HG03439 (cell line): ENCODE results near the gene PKLR.
"Not testable (repeated sequence)": the region's sequence is repeated elsewhere in the genome, so short reads cannot be mapped to it uniquely, and the experiment has no call there.

ENCODE experiments used
- ATAC-seq: cut with Tn5 transposase; IDR thresholded peaks from one replicate; pipeline ENCODE4 v1.9.1; 2021; ENCODE audit warnings: mild to moderate bottlenecking, moderate library complexity; ENCODE audit not compliant: unreplicated experiment

PKLR gene

DNA sequence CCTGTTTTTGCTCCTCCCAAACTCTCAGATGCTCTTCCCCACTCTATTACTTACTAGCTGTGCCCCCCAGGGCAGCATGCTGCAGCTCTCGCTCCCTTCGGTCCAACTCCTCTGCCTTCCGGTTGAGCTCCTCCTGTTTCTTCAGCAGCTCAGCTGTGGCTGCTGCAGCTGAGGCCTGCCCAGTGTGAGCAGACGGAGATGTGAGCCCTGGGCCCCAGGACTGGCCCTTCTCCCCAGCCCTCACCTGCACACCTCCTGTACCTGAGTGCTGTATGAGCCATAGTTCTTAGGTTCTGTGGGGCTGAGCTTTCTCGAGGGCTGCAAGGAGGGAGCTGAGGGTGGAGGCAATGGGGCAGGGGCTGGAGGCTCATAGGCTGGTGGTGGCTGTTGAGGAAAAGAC lies 41.0 kb downstream of the PKLR start:
- ATAC-seq: no peak

DNA sequence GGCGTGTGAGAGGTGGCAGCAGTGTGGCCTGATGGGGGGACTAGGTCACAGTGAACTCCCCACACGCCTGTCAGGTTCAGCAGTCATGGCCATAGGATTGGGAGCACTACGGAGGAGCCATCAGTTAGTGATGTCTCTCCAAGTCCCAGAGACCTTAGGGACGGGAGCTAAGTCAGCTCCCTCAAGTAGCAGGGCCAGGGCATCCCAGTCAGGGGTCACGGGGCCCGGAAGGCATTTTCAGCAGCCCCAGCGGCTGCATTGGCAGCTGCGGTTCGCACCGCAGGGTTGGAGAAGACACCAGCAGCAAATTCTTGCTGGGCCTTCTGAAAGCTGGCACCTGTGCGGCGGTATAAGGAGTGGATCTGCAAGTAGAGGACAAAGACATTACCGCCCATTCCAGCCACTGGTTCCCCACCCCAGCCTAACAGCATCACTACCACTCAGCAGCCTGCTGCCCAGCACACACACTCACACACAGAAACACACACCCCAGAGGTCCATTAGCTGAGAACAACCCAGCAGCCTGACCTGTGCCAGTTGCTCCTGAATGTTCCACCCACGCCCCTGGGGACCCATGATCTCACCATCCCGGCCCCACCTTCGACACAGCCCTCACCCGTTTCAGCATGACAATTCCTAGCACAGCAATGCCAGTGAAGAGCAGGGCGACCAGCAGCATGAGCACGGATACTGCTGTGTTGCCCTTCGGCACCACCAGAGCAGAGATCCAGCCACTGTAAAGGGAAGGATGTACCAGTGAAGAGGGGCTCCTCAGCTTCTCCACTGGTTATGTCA lies 45.0 kb downstream of the PKLR start:
- ATAC-seq: no peak

DNA sequence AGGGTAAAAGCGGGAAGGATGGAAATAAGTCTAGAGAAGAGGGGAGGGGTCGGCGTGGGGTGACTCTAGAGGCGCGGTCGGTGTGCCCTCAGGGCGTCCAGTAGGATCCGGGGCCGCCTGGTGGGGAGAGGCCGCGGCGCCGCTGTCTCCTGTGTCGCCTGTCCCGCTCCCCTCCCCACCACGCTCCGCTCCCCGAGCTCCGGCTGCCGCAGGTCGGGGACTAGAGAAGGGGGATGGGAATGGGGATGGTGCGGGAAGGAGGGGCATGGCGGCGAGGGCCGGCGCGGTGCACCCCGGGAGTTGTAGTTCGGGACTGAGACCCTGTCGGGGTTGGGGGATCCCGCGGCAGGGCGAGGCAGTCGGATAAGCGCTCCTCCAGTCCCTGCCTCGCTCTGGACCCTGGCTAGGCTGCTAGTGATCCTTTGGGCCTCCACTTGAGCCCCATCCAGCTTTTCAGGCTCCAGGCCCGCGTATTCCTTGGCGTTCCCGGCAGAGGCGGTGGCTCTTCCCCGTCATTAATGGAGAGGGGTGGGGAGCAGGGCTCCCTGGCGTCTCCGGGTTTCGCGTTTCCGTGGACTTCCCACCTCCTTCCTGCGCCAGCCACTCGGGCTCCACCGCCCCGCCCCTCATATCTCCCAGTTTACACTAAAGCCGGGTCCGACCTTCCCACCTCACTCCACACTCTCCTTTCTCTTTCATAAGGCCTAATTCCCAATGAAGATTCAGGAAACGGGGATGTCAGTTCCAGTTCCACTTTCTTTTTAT lies 45.8 kb downstream of the PKLR start, which contains the start of gene ENTREP3:
ENTREP3 (minus strand) TSS at position 241 of the 765 bp plus-strand sequence. CDS start 606 bp downstream, outside the sequence.
- no peak for ATAC-seq

- ATAC-seq: no peak
Measured at GRCh38 chr1:155254714-155255242, 46.5 kb downstream of the PKLR start.

DNA sequence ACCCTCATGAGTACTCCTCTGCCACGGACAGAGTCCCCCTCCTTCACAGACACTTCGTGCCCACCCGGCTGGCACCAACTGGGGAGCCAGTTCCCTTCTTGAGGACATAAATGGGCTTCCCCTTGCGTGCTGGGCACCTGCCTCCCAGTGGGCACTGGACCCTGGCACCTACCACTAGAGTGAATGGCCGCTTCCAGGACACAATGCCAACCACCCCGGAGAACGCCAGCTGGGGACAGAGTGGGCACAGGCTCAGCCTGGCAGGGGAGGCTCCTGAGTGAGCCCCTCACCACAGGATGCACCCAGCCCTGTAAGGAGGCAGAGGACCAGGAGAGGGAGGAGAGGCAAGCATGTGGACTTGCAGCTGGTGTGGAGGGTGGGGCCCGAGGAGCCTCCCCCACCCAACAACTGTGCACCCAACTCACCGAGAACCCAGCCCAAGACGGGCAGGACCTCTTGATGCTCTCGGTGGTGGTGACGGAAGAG lies 47.0 kb downstream of the PKLR start:
- ATAC-seq: no peak

DNA sequence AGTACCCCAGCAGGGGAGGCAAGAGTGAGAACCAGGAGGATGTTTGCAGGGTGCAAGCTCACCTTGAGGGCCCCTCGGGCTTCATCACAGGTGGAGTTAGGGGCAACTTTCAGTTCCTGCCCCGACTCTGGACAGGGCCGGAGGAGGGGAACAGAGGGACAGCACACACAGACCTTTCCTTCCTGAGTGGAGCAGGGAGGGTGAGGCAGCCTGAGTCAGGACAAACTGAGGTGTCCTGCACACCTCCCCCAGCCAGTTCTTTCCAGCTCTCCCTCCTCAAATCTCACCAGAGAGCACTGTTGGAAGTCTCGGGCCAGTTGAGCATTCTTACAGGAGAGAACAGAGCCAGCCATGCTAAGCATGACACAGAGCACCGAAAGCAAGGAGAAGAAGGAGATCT lies 47.4 kb downstream of the PKLR start:
- ATAC-seq: no peak

DNA sequence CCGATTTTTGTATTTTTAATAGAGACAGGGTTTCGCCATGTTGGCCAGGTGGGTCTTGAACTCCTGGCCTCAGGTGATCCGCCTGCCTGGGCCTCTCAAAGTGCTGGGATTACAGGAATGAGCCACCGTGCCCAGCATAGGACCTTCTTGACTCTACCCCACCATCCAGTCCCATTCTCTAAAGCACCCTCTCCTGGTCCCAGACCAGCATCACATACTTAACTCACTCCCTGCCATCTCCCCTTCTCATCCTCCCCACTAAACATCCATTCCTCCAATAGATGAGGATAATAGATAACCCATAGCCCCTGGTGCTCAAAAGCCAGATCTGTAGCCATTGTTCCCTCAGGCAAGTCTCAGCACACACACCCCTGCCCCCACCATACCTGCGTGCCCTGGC lies 48.0 kb downstream of the PKLR start:
- no peak for ATAC-seq

DNA sequence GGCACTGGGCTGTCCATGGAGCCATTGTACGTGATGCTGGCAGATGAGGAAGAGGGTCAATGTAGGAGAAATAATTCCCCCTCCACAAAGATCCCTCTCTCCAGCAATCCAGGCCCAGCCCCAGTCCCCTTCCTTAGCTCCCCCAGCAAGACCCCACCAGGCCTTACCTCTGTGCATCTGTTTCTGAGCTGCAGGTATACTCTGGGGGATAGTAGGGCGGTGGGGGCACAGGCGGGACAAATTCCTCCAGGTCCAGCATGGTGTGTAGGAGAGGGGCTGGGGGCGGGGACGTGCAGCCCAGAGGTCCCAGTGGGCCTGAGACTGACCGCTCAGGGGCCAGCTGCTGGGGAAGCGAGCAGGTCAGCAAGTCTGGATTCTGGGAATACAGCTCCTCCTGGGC lies 49.7 kb downstream of the PKLR start:
- no peak for ATAC-seq

DNA sequence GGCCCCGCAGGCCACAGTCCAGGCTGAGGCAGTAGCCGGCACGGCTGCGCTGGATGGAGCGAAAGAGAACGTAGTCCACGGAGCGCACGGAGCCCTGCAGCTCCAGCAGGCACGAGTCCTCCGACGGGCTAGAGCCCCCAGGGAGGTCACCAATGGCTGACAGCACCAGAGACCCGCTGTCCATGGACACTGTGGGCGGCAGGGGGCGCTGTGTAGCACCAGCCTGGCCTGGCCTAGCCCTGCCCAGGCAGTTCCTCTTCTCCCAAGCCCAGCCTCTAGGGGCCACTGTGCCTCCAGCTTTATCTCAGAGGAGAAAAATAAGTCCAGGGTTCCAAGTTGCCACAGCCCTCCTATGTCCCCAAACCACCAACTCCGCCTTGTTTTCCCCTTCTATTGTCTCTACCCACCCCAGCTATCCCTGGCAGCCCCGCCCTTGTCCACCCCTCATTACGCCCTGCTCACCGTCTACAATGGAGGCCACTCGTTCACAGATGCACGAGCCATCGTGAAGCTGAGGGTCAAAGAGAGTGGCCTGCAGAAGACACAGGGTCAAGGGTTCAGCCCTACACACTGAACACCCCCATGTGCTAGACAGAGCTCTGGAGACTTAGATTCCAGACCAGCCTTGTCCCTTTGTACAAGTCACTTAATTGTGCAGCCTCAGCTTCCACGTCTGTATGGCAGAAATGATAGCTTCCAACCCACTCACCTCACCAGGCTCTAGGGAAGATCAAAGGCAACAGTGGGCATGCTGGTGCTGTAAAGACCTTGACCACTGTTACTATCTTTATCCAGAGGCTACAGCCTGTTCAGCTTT lies 50.4 kb downstream of the PKLR start:
- ATAC-seq: peak; percentile 83

DNA sequence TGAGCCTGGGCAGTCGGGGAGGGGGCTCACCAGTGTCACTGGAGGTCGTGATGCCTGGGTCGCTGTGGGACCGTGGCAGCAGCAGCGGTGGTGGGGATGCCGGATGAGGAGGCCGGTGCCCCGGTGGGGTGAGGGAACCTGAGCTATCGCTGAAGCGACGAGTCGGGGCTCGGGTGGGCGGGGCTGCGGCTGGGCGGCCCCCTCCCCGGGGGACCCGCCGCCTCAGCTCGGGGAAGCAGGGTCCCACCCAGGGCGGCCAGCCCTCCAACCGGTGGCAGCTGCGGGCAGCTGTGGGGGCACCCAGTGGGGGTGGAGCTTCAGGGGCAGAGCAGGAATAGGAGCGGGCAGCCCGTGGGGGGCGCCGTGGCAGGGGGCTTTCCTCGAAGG lies 51.0 kb downstream of the PKLR start:
- no peak for ATAC-seq

DNA sequence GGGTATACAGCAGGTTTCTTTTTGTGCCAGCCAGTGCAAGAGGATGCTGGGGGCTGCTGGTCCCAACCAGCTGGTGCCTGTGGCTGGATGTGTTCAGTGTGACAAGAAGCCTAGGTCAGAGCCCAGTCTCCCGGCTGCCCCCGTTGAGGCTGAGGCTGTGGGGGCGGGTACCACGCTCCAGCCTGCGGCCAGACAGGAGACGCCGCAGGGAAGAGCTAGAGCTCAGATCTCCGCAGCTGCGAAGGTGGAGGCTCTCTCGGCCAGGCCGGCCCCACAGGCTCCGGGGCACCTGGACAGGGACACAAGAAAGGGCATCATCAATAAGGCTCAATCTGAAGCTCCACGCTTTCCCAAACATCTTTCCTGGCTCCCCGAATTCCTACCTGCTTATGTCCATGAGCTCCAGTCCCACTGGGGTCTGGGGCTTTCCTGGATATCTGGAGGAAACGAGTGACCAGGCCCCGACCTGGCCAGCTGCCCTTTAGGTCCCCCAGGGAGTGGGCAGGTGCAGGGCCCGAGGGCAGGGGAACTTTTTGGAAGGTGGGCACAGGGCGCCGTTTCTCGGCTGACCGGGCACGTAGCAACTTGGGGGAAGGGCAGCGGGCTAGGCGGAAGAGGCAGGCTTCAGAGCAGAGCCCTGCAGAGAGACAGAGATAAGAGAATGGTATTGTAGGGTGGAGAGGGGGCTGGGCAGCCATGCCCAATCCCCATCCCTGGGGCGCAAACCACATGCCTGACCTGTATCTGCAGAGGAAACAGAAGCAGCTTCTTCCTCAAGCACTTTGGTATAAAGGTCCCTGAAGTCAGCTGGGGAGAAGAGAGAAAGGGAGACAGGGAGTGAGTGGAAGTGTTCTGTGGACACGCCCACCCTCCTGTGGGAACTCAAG lies 53.3 kb downstream of the PKLR start:
- ATAC-seq: no peak

DNA sequence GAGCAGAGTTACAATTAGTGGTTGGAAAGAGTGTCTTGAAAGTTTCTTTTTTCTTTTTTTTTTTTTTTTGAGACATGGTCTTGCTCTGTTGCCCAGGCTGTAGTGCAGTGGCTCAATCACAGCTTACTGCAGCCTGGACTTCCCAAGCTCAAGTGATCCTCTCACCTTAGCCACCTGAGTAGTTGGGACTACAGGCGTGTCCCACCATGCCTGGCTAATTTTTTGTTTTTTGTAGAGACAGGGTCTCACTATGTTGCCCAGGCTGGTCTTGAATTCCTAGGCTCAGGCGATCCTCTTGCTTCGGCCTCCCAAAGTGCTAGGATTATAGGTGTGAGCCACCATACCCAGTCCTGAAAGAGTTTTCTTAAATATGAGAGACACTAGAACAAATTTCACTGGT lies 54.4 kb downstream of the PKLR start:
- not testable (repeated sequence) for ATAC-seq

DNA sequence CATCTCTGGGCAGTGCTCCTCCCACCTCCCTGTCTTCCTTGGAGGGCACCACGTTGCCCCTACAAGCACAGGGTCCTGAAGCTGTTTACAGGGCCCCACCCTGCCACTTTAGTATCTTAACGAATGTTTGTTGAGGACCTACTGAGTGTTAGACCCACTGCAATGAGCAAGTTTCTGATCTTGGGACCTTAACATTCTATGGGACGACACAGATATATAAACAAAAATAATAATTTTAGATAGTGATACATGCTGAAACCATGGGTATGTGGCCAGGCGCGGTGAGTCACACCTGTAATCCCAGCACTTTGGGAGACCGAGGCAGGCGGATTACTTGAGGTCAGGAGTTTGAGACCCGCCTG lies 56.1 kb downstream of the PKLR start:
- ATAC-seq: no peak

- ATAC-seq: peak; percentile 80
Measured at GRCh38 chr1:155244368-155245162, 56.7 kb downstream of the PKLR start.

DNA sequence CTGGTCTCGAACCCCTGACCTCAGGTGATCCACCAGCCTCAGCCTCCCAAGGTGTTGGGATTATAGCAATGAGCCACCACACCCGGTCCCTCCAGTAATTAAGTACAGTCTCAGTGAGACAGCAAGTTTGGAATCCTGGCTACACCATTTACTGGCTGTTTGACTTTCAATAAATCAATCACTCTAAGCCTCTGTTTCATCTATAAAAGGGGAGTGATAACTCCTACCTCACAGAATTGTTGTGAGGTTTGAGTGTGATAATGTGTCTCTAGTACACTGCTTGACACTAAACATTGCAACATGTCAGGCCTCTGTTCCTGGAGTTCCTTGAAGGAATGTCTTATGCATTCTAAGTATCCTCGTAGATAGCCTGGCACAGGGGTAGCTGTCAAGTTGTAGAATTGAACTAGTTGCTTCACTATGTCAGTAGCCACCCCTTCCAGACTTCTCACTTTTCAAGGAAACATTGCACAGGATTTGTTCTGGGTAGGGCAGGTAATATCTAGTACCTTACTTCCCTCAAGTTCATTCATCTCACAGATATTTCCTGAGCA lies 58.4 kb downstream of the PKLR start:
- no peak for ATAC-seq

- no peak for ATAC-seq
Measured at GRCh38 chr1:155241841-155242264, 59.4 kb downstream of the PKLR start.

DNA sequence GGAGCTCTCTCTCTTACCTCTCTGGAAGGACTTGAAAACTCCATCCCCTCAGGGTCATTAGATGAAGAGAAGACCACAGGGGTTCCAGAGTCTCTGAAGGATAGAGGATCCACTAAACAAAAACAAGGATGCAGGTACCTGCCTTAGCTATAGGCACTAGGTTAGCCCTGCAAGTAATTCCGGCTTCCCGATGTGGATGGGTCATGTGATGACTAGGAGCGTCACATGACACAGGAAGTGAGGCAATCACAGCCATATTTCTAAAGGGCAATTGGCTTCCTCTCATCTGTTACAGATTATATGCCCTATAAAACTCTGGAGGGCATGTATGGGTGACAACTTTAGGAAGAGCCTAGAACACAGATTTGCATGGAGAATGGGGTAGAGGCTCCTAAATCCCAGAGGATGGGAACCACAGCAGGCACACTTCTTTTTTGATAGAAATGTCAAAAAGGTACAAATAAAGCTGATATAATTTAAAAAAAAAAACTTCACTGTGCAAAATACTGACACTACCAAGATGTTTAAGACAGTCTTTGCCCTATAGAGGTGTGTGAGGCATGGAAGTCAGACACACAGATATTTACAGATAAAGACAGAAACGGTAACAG lies 60.1 kb downstream of the PKLR start:
- no peak for ATAC-seq
